HFF-Myc (cell line): ENCODE measurements around the gene CDH22.

Experiments
- DNase-seq: peaks from one replicate; pipeline ENCODE4 v3.0.0-alpha.2; 2011; ENCODE audit warnings: low read depth; ENCODE audit errors: extremely low read depth
- H3K4me3 ChIP-seq: replicated peaks from 2 replicates; pipeline ENCODE4 v1.5.1; 2011; ENCODE audit warnings: low read depth, mild to moderate bottlenecking, control low read depth, low read length
- TF ChIP-seq, protein P1 (sequence below): IDR thresholded peaks from 2 replicates; pipeline ENCODE4 v1.5.1; 2012; ENCODE audit warnings: mild to moderate bottlenecking, low read depth, low read length, control low read depth; ENCODE audit errors: missing control alignments

Gene CDH22

GRCh38 chr20:46169245-46170171, 138.8 kb downstream of the CDH22 start:
- no peak overlapping the region for H3K4me3 ChIP-seq
- TF ChIP-seq, protein P1, sequence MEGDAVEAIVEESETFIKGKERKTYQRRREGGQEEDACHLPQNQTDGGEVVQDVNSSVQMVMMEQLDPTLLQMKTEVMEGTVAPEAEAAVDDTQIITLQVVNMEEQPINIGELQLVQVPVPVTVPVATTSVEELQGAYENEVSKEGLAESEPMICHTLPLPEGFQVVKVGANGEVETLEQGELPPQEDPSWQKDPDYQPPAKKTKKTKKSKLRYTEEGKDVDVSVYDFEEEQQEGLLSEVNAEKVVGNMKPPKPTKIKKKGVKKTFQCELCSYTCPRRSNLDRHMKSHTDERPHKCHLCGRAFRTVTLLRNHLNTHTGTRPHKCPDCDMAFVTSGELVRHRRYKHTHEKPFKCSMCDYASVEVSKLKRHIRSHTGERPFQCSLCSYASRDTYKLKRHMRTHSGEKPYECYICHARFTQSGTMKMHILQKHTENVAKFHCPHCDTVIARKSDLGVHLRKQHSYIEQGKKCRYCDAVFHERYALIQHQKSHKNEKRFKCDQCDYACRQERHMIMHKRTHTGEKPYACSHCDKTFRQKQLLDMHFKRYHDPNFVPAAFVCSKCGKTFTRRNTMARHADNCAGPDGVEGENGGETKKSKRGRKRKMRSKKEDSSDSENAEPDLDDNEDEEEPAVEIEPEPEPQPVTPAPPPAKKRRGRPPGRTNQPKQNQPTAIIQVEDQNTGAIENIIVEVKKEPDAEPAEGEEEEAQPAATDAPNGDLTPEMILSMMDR = no peak
- DNase-seq = no peak

- H3K4me3 ChIP-seq = no peak overlapping the region
- DNase-seq = no peak
- TF ChIP-seq, protein P1 = no peak
Observed at GRCh38 chr20:46168438-46168837, 139.9 kb downstream of the CDH22 start.

GRCh38 chr20:46167080-46167479, 141.2 kb downstream of the CDH22 start:
- H3K4me3 ChIP-seq = no peak overlapping the region
- TF ChIP-seq, protein P1 = no peak
- no peak for DNase-seq

DNA sequence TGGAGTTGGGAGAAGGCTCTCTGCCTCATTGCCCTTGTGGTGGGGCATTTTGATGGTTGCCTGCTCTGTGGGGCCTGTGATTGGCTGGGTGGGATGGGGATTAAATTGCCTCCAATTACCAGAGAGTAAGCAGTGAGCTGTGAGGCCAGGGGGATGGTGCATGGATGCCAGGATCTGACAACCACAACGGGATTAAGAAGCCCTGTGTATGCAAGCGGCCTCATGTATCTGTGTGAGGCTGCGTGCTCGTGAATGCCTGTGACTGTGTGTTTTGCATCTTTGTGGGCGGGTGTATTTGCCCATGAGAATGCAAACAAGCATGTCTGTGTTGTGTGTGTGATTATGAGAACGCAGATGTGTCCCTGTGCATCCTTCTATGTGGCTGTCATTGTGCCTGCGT, 144.0 kb downstream of the CDH22 start:
- no peak for DNase-seq
- TF ChIP-seq, protein P1 = no peak
- no peak overlapping the region for H3K4me3 ChIP-seq

DNA sequence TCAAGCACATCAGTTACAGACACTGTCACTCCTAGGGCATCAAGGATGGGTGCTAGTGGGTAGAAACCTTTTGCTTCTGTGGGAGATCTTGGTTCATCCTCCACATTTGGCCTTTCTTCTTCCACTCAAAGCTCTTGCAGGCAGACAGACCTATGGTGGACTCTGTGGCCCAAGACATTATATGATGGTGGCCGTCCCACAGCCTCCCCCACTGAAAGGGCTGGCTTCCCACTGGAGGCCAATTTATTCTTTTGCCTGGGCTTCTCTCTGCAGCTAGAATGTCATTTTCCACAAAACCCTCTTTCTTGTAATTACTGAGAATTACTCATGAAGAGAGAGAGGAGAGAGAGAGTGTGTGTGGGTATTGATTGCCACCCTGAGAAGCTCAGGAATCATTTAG, 146.4 kb downstream of the CDH22 start:
- no peak for DNase-seq
- H3K4me3 ChIP-seq = no peak overlapping the region
- TF ChIP-seq, protein P1 = no peak

DNA sequence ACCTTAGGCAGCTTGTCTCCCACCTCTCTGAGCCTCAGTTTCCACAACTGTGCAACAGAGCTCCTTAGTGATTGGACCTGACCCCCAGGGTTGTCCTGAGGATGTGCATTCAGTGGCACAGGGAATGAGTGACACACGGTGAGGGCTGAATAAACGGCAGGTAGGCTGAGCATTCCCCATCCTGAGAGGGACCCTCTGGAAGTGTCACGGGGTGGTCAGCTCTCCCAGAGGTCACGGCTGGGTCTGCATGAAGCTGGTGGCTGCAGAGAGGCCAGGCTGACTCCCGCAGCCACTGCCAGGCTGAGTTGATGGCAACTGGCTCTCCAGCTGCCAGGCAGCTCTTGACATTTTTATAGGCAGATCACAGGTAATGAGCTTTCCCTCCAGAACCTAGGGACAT, 147.6 kb downstream of the CDH22 start:
- TF ChIP-seq, protein P1 = no peak
- no peak overlapping the region for H3K4me3 ChIP-seq
- DNase-seq = no peak
